Measurements from ENCODE around the gene ABHD4.
A peak's percentile ranks its signal among the peaks of the same experiment; 100 is the strongest.
"Not testable (repeated sequence)": the region's sequence is repeated elsewhere in the genome, so short reads cannot be mapped to it uniquely, and the experiment has no call there.

Gene ABHD4

GRCh38 chr14:22561661-22562579, 36.2 kb upstream of the ABHD4 start:
- no peak for DNase-seq

GRCh38 chr14:22563987-22564386, 34.1 kb upstream of the ABHD4 start:
- DNase-seq, result no peak

GRCh38 chr14:22564463-22564862, 33.6 kb upstream of the ABHD4 start:
- DNase-seq, result no peak

- no peak for DNase-seq
Observed at GRCh38 chr14:22565391-22565945, 32.6 kb upstream of the ABHD4 start.

- DNase-seq, result not testable (repeated sequence)
Observed at GRCh38 chr14:22566266-22566665, 31.8 kb upstream of the ABHD4 start.

GRCh38 chr14:22566845-22567244, 31.3 kb upstream of the ABHD4 start:
- no peak for DNase-seq

GRCh38 chr14:22567437-22567836, 30.7 kb upstream of the ABHD4 start:
- no peak for DNase-seq

GRCh38 chr14:22569106-22569736, 28.9 kb upstream of the ABHD4 start:
- DNase-seq, result no peak

GRCh38 chr14:22569737-22570131, 28.4 kb upstream of the ABHD4 start:
- no peak for DNase-seq

GRCh38 chr14:22570132-22570949, 27.8 kb upstream of the ABHD4 start:
- DNase-seq, result peak; percentile 13

GRCh38 chr14:22572562-22573058, 25.5 kb upstream of the ABHD4 start:
- no peak for DNase-seq

- no peak for DNase-seq
Observed at GRCh38 chr14:22573804-22574203, 24.3 kb upstream of the ABHD4 start.

GRCh38 chr14:22577334-22577908, 20.7 kb upstream of the ABHD4 start:
- no peak for DNase-seq

- no peak for DNase-seq
Observed at GRCh38 chr14:22579236-22579635, 18.9 kb upstream of the ABHD4 start.

GRCh38 chr14:22579881-22580280, 18.2 kb upstream of the ABHD4 start:
- no peak for DNase-seq

GRCh38 chr14:22580625-22581024, 17.5 kb upstream of the ABHD4 start:
- no peak for DNase-seq

GRCh38 chr14:22583994-22584393, 14.1 kb upstream of the ABHD4 start:
- no peak for DNase-seq

GRCh38 chr14:22587247-22587646, 10.9 kb upstream of the ABHD4 start:
- no peak for DNase-seq

GRCh38 chr14:22587677-22588422, 10.2 kb upstream of the ABHD4 start:
- not testable (repeated sequence) for DNase-seq

GRCh38 chr14:22588526-22589095, 9.5 kb upstream of the ABHD4 start:
- no peak for DNase-seq

GRCh38 chr14:22589096-22589839, 8.8 kb upstream of the ABHD4 start, which contains the start of gene DAD1:
DAD1 (minus strand) TSS chr14:22589224; CDS start chr14:22589157, 67 bp downstream.
- peak; percentile 94 for DNase-seq
